SH-SY5Y (cell line): ENCODE data around the gene MBNL1.

Experiments used
- GATA2 ChIP-seq: IDR thresholded peaks from 2 replicates; pipeline ENCODE4 v1.6.1; 2011; ENCODE audit warnings: mild to moderate bottlenecking, low read depth, low read length
- GATA3 ChIP-seq: IDR thresholded peaks from 2 replicates; pipeline ENCODE4 v1.6.1; 2011; ENCODE audit warnings: low read depth, mild to moderate bottlenecking, low read length, moderate library complexity

GRCh38 chr3:152389316-152389934 lies 120.7 kb downstream of the MBNL1 start:
- TF ChIP-seq GATA2 (no peak), GATA3 (no peak)
